GM12878 (cell line): ENCODE results near the gene TMSB4X. TPM values are rescaled to one million over a fixed set of nuclear protein-coding genes. Genes with fewer than 3 reads are reported as not detected.

ENCODE experiments used
- CTCF ChIP-seq, 3 experiments: IDR thresholded peaks in 2 of 3; conservative IDR thresholded peaks in 1 of 3; 2 replicates each; pipeline ENCODE4 v1.5.1; 2011; ENCODE audit warnings: low read depth in 3 of 3, low read length in 3 of 3, mild to moderate bottlenecking in 3 of 3, control low read depth in 2 of 3, moderate library complexity in 2 of 3, inconsistent platforms in 1 of 3, mixed read lengths in 1 of 3; ENCODE audit not compliant: control insufficient read depth in 2 of 3, insufficient read depth in 1 of 3; ENCODE audit errors: extremely low read depth in 1 of 3
- EP300 ChIP-seq, 2 experiments: fragments of 150-350 bp in 1 of 2; IDR thresholded peaks; 2 replicates each; pipeline ENCODE4 v1.6.1; 2011 to 2012; ENCODE audit warnings: low read depth in 2 of 2, low read length in 2 of 2, borderline replicate concordance in 1 of 2, improper control_type of control experiment in 1 of 2, inconsistent platforms in 1 of 2; ENCODE audit not compliant: control insufficient read depth in 1 of 2
- FOXK2 ChIP-seq: fragments of 450-650 bp; IDR thresholded peaks from 2 replicates; pipeline ENCODE4 v1.6.1; 2017; ENCODE audit warnings: mild to moderate bottlenecking, moderate library complexity
- MEF2B ChIP-seq: fragments of 450-650 bp; IDR thresholded peaks from 2 replicates; pipeline ENCODE4 v1.6.1; 2018; ENCODE audit warnings: mild to moderate bottlenecking, moderate library complexity; ENCODE audit not compliant: partially characterized antibody, poor library complexity, severe bottlenecking
- NFYB ChIP-seq: IDR thresholded peaks from 2 replicates; pipeline ENCODE4 v1.6.1; 2011; ENCODE audit warnings: low read depth, mild to moderate bottlenecking, low read length, improper control_type of control experiment, moderate library complexity; ENCODE audit not compliant: insufficient read depth
- NR2F1 ChIP-seq: fragments of 450-650 bp; conservative IDR thresholded peaks from 2 replicates; pipeline ENCODE4 v1.6.1; 2017; ENCODE audit warnings: mild to moderate bottlenecking
- RCOR1 ChIP-seq: conservative IDR thresholded peaks from 2 replicates; pipeline ENCODE4 v1.6.1; 2012; ENCODE audit warnings: low read depth, low read length, improper control_type of control experiment
- REST ChIP-seq: IDR thresholded peaks from 2 replicates; pipeline ENCODE4 v1.6.1; 2012; ENCODE audit warnings: mild to moderate bottlenecking, low read depth, low read length
- SMAD1 ChIP-seq: fragments of 450-650 bp; IDR thresholded peaks from 2 replicates; pipeline ENCODE4 v1.6.1; 2018; ENCODE audit warnings: mild to moderate bottlenecking, low read depth; ENCODE audit not compliant: partially characterized antibody
- SRF ChIP-seq, 2 experiments: IDR thresholded peaks; 2 replicates each; pipeline ENCODE4 v1.6.1; 2011; ENCODE audit warnings: low read depth in 2 of 2, low read length in 2 of 2, mild to moderate bottlenecking in 1 of 2, moderate library complexity in 1 of 2
- SUPT20H ChIP-seq: IDR thresholded peaks from 2 replicates; pipeline ENCODE4 v1.6.1; 2011; ENCODE audit warnings: low read depth, mild to moderate bottlenecking, low read length, moderate library complexity, borderline replicate concordance; ENCODE audit not compliant: control insufficient read depth
- TCF12 ChIP-seq: IDR thresholded peaks from 2 replicates; pipeline ENCODE4 v1.6.1; 2011; ENCODE audit warnings: low read depth, mild to moderate bottlenecking, low read length
- ZBED1 ChIP-seq: IDR thresholded peaks from 2 replicates; pipeline ENCODE4 v1.6.1; 2016; ENCODE audit warnings: borderline replicate concordance
- ZNF24 ChIP-seq: fragments of 450-650 bp; IDR thresholded peaks from 2 replicates; pipeline ENCODE4 v1.6.1; 2017; ENCODE audit warnings: antibody characterized with exemption, mild to moderate bottlenecking
- polyA plus RNA-seq, 11 experiments: library from polyadenylated mRNA; depleted of rRNA in 4 of 11; unstranded in 6 of 11; stranded (reverse) in 5 of 11; fragments of >200 nt; fragmentation: Nextera tagmentation in 4 of 11; fragmentation: Illumina TruSeq in 1 of 11; extraction: Ambion mirVana in 4 of 11; extraction: Trizol in 1 of 11; gene quantifications; 1 replicate in 1 of 11; 2 replicates in 10 of 11; pipeline versions ENCODE4 v1.2.1 to v1.2.3, GENCODE V29; 2011 to 2016; ENCODE audit warnings: inconsistent platforms in 2 of 11, missing spikeins in 2 of 11, low read depth in 1 of 11
- total RNA-seq, 4 experiments: library from RNA; depleted of rRNA in 3 of 4; stranded (reverse); fragments of >200 nt in 3 of 4; fragmentation: Illumina TruSeq in 1 of 4; extraction: Trizol in 1 of 4; gene quantifications; 2 replicates each; pipeline versions ENCODE4 v1.2.1 to v1.2.3, GENCODE V29; 2013 to 2021
- TF ChIP-seq, protein P1 (sequence below): fragments of 450-650 bp; IDR thresholded peaks from 2 replicates; pipeline ENCODE4 v1.6.1; 2017; ENCODE audit warnings: mild to moderate bottlenecking, moderate library complexity
- TF ChIP-seq, protein P2 (sequence below): fragments of 450-650 bp; IDR thresholded peaks from 2 replicates; pipeline ENCODE4 v1.6.1; 2016; ENCODE audit warnings: mild to moderate bottlenecking
- TF ChIP-seq, protein P3 (sequence below): IDR thresholded peaks from 2 replicates; pipeline ENCODE4 v1.6.1; 2011; ENCODE audit warnings: low read depth, mild to moderate bottlenecking, low read length, moderate library complexity, borderline replicate concordance; ENCODE audit errors: extremely low read depth

Gene TMSB4X
- total and polyA plus RNA-seq, 10 of the 15 experiments (the other 5 are each of a cell fraction or from before 2014, with no cell fraction given) = 13,924 to 37,234 (median 23,705) TPM

DNA sequence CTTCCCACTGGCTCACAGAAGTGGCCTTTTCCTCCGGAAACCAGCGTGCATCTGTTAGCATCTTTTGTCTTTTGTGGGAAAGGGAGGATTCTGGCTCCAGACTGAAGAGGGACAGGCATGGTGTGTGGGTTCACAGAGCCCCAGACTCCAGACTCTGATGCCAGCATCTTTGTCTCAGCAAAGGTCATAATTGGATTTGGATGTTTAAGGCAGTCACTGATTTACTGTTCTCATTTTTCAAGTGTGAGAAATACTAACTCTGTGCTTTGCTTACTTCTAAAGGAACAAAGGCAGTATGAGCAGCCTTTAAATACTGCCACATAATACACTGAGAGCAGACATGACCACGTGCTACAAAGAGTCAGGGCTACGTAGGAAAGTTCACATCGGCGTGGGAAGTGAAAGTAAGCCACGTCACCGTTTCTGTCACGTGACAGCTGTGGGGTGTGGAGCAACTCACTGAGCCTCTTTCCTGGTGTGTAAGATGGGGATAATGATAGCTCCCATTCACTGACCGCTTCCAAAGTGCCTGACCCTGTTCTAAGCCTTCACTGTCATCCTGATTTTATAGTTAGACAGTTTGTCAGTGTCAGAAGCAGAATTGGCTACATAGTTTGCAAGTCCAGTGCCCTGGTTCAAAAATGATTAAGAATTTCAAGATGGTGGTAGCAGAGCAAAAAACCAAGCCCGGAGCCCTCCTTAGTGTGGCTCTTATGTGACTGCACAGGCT is 24.8 kb upstream of the TMSB4X start (continued):
- TF ChIP-seq, protein P1, sequence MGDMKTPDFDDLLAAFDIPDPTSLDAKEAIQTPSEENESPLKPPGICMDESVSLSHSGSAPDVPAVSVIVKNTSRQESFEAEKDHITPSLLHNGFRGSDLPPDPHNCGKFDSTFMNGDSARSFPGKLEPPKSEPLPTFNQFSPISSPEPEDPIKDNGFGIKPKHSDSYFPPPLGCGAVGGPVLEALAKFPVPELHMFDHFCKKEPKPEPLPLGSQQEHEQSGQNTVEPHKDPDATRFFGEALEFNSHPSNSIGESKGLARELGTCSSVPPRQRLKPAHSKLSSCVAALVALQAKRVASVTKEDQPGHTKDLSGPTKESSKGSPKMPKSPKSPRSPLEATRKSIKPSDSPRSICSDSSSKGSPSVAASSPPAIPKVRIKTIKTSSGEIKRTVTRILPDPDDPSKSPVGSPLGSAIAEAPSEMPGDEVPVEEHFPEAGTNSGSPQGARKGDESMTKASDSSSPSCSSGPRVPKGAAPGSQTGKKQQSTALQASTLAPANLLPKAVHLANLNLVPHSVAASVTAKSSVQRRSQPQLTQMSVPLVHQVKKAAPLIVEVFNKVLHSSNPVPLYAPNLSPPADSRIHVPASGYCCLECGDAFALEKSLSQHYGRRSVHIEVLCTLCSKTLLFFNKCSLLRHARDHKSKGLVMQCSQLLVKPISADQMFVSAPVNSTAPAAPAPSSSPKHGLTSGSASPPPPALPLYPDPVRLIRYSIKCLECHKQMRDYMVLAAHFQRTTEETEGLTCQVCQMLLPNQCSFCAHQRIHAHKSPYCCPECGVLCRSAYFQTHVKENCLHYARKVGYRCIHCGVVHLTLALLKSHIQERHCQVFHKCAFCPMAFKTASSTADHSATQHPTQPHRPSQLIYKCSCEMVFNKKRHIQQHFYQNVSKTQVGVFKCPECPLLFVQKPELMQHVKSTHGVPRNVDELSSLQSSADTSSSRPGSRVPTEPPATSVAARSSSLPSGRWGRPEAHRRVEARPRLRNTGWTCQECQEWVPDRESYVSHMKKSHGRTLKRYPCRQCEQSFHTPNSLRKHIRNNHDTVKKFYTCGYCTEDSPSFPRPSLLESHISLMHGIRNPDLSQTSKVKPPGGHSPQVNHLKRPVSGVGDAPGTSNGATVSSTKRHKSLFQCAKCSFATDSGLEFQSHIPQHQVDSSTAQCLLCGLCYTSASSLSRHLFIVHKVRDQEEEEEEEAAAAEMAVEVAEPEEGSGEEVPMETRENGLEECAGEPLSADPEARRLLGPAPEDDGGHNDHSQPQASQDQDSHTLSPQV = peak; percentile 89; the same call in 1 of the 2 replicates
- no peak for TF ChIP-seq SUPT20H
- no peak for TF ChIP-seq SRF (IDR thresholded peaks at IDR 0.05; ENCODE audit: low read depth in 2 of 2, low read length in 2 of 2)
- TF ChIP-seq ZNF24 = no peak
- no peak for TF ChIP-seq NFYB
- TF ChIP-seq NR2F1 = peak; percentile 85
- peak; percentile 90 to 92 for TF ChIP-seq EP300 (IDR thresholded peaks at IDR 0.05; ENCODE audit: borderline replicate concordance in 1 of 2, control insufficient read depth in 1 of 2, low read depth in 2 of 2, low read length in 2 of 2)
- TF ChIP-seq FOXK2 = no peak
- TF ChIP-seq TCF12 = peak; percentile 58; the same call in 1 of the 2 replicates
- peak; percentile 78 for TF ChIP-seq MEF2B
- TF ChIP-seq, protein P2, sequence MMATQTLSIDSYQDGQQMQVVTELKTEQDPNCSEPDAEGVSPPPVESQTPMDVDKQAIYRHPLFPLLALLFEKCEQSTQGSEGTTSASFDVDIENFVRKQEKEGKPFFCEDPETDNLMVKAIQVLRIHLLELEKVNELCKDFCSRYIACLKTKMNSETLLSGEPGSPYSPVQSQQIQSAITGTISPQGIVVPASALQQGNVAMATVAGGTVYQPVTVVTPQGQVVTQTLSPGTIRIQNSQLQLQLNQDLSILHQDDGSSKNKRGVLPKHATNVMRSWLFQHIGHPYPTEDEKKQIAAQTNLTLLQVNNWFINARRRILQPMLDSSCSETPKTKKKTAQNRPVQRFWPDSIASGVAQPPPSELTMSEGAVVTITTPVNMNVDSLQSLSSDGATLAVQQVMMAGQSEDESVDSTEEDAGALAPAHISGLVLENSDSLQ = peak; percentile 6
- 0 out of 6 replicates have a peak, but pooled peaks of 1 of the 3 experiments have one; percentile 3 for TF ChIP-seq CTCF (IDR thresholded peaks at IDR 0.05 in 2 of 3, conservative IDR thresholded peaks at IDR 0.05 in 1 of 3; ENCODE audit: control insufficient read depth in 2 of 3, extremely low read depth in 1 of 3, insufficient read depth in 1 of 3, low read depth in 3 of 3, low read length in 3 of 3)
- peak; percentile 99 for TF ChIP-seq ZBED1
- no peak for TF ChIP-seq REST
- TF ChIP-seq SMAD1 = peak; percentile 99
- TF ChIP-seq, protein P3, sequence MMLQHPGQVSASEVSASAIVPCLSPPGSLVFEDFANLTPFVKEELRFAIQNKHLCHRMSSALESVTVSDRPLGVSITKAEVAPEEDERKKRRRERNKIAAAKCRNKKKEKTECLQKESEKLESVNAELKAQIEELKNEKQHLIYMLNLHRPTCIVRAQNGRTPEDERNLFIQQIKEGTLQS = peak; percentile 60; the same call in 1 of the 2 replicates
- no peak for TF ChIP-seq RCOR1
